Stimulated activated CD4-positive, alpha-beta T cell treated with anti-CD3 and anti-CD28 coated beads, TNF-alpha, amount 100 ng/mL, for 1 hour (primary cell): Measurements from ENCODE around the gene TMEM158.

Experiments used
- DNase-seq, 3 donors: peaks; one replicate each; pipeline ENCODE4 v3.0.0-alpha.2; 2020; ENCODE audit warnings: low read depth in 3 of 3, low spot score in 1 of 3

Gene TMEM158

DNA sequence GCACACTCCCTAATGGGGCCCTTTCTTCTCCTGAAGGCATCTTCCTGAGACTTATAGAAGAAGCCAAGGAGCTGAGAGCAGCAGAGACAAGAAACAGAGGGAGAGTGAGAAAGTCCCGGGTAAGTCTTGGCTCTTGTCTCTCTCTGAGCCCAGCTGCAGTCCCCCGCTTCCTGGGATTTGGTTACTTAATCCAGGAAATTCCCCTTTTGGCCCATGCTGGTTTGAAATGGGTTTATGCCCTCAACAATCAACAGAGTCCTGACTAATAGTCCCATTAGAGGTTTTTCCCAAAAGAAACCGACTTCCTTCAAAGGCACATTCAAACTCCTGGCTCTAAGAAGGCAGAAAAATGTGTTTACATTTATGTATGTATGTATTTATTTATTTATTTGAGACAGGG is 22.0 kb downstream of the TMEM158 start:
- no peak for DNase-seq

DNA sequence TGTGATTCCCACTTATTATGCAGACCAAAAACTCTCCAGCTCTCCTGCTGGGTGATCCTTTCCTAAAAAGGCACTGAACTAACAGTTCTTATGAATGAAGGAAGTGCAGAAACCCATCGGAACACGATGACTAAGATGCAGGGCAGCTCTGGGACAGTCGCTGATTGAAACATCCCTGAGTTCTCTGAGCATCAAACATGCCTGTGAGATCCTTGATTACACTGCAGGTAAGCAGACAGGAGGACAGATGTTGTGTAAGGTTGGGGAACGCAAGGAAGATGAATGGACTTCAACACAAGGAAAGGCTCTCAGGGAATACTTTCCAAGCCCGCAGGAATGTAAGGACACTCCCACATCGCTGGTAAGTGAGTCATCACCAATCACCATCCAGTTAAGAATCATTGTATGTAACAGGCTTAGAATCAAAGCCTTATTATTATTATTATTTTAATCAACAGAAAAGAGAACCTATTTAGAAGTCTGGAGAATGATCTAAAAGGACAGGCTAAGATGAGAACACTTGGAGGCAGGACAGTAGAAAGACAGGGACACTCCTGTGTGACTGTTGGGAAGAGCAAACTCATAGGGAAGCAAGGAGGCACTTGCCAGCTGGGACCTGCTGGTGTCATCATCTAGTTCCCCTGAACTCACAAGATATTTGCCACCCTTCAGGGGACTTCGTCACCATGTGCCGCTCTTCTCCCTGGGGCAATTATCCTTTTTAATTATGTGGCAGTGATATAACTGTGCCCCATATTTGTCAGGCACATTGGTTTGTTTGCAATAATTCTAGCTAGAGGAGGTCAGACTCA is 26.0 kb downstream of the TMEM158 start:
- DNase-seq, result no peak

DNA sequence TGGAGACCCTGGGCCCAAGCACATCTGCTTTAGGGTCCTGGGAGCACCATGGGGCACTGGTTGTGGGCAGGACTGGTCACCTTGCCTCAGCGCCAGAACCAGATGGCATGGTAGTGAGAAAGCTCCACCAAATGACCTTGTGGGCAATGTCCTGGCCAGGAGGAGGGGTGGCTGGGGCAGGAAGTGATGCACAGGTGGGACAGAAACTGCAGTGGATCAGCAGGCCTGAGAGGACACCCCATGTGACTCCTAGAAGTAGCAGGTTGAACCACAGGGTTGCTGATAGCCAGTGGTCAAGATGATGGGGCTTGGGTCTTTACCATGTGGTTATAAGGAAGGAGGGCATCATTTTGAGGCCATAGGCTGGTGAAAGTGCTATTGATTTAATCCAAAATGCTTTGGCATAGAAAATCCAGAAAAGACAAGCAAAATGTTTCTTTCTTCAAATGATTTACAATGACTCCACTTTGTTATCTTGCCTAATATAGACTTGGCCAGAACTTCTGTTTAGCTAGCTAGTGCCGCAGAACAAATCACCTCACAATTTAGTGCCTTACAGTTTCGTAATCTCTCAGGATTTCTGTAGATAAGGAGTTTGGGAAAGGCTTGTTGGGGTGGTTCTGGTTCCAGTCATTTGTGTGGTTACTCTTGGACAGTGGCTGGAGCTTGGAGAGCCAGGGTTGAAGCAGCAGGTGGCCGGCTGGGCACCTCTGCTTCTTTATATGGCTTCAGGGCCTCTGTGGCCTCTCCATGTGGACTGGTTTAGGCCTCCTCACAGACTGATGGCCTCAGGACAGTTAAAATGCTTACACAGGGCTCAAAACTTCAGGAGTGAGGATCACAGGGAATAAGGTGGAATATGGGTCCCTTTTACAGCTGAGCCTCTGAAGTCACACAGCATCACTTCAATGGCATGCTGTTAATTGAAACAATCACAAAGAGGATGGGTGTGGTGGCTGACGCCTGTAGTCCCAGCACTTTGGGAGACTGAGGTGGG is 27.5 kb downstream of the TMEM158 start:
- DNase-seq, result no peak

DNA sequence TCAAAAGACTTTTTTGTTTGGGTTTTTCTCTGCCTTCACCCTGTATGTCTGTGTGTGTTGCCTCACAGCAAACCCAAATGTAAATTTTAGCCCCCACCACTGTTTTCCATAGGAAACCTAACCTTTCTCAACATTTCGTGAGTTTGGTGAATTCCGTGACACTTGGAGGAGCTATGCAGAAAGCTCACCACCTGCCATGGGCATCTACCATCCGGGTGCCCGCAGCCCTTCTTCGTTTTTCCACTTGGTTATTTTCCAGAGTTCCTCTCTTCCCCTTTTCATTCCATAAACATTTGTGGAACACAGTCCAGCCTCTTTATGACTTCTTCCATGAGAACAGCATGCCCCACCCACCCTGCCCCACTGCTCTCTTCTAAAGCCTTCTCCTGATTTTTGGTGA is 31.3 kb downstream of the TMEM158 start:
- no peak for DNase-seq

DNA sequence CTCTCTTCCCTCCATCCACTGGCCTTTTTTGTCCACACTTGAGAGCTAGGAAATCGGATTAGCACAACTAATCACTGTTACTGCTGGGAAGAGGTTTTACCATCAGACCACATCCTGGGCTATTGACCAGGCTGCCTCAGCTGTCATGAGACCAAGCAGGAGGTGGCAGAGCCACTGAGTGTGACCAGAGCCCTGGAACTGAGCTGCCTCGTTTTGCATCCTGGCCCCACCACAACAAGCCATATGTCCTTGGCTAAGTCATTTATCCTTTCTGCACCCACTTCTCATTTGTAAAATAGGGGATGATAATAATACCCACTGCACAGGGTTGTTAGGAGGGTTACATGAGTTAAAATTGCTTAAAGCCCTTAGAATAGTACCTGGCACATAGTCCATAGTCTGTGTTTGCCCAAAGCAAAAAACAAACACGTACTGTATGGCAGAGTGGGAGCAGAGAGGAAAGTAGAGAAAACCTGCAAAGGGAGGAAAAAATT is 34.1 kb downstream of the TMEM158 start:
- DNase-seq, result no peak

DNA sequence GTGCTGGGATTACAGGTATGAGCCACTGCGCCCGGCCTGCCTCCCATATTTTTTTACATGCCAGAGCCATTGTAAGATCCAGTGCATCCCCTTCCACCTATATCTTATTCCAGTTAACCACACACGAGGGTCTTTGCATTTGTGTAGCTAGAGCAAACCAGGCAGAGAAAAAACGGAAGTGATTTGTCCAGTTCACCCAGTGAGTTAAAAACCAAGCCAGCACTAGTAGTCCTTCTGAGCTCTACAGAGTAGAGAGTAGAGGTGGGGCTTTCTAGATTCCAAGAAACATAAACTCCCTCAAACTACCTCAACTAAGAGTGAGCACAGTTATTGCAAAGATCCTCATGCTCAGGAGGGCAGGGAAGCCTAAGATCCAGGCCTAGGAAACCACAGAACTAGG is 34.7 kb downstream of the TMEM158 start:
- no peak for DNase-seq

DNA sequence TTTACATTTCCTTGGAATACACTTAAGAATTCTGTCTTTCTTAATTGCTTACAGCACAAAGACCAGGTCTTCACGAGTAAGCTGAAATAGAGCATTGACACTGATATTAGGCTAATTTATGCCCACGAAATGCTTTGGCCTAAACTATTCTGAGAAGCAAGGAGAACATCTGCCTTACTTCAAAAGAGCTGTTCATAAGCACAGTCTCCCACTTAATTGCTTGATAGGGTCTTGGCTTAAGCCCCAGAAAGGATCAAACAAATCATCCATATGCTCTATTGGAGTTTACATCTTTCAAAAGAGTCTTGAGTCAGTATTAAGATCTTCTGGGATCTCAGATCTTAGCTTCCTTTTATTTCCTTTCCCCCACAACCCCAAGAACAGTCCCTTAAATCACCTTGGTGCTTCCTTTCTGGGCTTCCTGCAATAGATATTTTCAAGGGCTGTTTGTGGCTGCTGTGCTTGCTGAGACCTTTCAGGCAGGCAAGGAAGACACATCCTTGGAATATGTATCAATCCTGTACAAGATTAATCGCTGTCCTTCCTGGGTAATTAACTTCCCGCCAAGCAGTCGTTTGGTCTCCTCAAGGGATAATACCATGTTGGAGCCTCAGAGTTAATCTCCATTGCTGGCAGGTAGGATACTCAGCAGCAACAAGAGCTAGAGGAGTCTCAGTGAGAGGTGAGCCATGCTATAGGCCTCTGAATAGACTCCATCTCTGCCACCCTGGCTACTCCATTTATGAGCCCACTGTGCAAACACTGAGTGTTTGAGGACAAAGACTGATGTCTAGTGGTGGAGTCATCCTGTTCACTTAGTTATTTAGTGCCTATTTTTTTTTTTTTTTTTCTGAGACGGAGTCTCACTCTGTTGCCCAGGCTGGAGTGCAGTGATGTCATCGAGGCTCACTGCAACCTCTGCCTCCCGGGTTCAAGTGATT is 37.1 kb downstream of the TMEM158 start:
- no peak for DNase-seq

DNA sequence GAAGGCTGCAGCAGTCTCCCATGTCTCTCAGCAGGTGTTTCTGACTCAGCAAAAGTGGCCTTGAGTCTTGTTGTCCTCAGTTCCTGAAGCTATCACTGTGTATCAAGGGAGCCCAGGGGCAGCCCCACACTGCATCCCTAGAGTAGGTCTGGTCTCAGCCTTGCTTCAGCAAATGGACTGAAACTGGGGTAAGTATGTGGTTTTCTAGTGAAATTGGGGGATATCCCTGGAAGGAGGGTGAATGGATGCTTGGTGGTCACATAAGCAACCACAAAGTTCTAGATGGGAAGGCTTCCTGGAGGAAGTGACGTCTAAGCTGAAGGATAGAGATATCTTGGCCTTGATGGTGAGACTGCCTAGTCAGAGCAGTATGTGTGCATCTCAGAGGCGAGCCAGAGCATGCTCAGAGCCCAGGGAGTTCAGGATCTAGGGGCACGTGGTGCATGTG is 38.4 kb downstream of the TMEM158 start:
- no peak for DNase-seq

DNA sequence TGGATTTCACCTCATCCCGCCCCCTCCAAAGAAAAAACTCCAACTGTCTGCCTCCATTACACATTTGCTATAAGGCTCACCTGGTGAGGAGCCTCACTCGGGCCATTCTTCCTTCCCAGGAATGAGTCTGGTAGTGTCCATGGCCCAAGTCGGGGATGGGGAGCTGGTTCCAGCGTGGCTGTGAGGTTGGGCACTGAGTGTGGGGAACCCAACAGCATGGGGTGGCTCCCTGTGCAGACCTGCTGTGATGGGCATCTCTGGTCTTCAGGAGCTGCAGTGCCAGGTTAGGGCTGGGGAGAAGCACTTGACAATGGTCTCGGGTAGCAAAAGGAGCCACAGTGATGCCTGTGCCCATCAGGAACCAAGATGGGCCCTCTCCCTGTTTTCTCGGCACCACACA is 39.2 kb downstream of the TMEM158 start:
- no peak for DNase-seq

DNA sequence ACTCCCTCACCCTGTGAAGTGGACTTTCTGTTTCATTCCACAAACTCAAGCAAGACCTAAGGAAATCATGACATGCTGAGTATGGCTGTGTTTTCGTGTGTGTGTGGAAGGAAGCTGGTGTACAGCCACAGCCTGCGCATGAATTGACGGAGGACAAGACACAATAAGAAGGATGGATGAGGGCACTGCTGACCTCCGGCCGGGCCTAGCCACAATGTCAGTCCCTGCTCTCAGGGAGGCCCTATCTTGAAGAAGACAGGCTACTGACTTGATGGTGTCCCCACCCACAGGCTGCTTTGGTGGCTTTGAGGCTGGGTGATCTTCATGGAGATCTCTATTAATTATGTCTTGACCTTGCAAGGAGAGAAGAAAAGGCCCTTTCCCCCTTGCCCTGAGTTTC is 40.6 kb downstream of the TMEM158 start:
- DNase-seq, result no peak

DNA sequence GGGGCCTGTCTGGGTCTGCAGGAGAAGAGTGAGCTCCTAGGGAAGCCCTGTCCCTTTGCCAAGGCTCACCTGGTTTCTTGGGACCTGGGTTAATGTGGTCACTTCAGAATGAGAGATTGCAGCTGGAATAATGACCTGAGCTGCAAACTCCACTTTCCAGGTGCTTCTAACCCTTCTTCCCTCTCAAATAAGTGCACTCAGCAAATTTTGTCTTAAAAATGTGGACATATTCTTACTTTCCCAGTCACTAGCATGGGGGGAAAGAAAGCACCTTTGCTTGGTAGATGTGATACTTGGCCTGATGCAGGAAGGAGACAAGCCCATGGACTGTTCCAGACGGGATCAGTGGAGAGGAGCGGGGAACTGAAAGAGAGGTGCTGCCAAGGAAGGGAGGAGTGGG is 41.0 kb downstream of the TMEM158 start:
- DNase-seq, result no peak

DNA sequence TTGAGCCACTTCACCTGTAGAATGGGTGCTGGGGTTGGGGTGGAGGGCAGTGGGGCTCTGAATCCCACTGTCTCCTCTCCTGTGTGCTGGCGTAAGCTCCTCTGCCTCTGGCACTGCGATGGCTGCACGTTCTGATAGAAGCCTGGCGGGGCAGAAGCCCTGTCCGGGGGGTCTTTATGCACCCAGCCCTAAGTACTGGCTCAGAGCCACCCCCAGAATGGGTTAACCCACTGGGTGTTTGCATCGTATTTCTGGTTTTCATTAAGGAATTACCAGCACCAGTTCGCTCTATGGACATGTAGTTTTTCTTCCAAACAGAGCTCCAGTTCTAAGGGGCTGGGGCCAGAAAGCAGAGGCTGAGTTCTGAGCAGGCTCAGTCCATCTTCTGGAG is 42.2 kb downstream of the TMEM158 start:
- no peak for DNase-seq

DNA sequence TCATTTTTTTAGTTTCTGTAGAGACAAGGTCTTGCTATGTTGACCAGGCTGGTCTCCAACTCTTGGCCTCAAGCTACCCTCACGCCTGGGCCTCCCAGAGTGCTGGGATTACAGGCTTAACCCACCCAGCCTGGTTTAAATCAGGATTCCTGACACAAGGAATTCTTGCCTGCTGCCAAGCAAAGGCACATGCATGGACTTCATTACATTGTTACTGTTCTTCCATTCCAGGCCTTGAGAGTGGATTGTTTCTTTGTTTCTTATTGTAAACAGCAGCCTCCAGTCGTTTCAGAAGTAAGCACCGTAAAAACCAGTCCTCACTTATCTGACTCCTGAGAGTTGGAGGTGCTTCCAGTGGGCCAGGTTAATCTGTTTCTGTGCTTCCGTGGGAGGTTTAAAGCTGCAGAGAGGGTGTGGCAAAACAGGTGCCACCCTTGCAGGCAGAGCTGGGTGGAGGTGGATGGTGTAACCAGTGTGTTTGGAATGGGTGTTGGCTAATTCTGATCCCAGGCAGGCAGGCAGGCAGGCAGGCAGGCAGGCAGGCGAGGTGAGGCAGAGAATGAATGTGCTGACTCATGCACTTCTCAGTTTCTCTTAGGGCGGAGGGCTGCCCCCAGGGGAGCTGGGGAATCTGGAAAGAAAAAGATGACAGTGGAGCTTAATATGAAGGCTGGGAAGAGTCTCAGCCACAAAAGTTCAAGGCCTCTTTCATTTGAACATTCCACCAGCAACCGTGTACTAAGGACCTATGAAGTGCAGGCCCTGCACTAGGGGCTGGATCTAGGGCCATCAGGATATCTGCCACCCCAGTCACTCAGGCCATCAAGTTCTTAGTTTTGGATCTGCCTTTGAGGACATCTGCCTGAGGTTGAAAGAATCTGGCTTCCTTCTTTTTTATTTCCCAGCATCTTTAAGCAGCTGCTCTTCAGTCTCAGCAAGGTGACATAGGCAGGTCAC is 42.9 kb downstream of the TMEM158 start:
- DNase-seq, result no peak

DNA sequence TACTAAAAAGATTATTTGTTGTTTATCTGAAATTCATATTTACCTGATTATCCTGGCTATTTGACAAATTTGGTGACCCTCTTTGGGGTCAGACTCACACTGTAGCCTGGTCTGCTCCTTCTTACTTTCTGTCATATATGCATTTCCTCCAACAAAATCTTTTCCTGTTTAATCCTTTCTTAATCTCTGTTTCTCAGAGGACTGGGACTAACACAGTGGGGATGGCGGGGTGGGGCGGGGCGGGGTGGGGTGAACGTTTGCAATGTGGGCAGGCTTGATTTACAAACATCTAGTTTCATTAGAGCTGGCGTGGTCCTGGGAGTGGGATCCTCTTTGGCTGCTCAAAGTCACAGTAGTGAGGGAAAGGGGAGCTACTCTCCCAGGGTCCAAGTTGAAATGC is 44.6 kb downstream of the TMEM158 start:
- no peak for DNase-seq

DNA sequence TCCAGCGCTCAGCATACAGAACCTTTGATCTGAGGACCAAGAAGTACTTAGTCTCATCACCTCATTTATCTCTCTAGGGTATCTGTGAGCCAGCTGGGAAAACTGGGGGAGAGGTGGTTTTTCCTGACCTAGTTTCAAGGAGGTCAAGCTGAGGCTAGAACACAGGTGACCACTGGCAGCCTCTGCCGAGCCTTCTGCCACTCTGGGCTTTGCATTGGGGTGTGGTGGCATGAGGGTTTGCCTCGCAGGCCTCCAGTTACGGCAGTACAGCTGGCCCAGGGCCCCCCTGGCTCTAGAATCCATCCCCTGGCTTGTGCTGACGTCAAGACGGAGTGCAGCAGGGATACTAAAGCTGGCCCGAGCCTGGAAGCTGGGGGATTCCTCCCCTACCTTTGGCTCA is 45.2 kb downstream of the TMEM158 start:
- DNase-seq, result no peak

DNA sequence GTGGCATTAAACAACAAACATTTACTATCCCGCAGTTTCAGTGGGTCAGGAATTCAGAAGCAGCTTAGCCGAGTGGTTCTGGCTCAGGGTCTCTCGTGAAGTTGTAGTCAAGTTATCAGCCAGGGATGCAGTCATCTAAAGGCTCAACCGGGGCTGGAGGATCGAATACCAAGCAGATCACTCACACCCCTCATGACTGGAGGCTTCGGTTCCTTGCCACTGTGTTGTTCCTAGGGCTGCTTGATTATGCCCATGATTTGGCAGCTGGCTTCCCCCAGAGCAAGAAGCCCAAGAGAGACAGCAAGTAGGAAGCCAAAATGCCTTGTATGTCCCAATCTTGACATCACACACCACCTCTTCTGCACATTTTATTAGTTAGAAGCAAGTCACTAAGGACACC is 46.0 kb downstream of the TMEM158 start:
- DNase-seq, result no peak

DNA sequence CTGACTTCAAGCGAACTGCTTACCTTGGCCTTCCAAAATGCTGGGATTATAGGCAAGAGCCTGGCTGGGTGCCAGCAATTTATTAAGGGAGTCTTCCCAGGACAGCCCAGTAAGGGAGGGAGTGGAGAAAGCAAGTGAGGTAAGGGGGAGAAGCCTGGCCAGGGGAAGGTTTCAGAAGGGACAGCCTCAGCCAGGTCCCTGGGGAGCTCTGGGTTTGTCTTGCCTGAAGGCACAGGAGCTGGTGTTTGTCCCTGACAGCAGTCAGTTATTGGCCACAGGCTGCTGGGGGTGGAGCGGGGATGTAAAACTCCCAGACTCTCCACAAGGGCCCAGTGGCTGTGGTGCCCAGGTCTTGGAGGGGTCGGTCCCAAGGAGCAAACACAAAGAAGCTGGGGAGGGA is 46.9 kb downstream of the TMEM158 start:
- DNase-seq, result no peak

DNA sequence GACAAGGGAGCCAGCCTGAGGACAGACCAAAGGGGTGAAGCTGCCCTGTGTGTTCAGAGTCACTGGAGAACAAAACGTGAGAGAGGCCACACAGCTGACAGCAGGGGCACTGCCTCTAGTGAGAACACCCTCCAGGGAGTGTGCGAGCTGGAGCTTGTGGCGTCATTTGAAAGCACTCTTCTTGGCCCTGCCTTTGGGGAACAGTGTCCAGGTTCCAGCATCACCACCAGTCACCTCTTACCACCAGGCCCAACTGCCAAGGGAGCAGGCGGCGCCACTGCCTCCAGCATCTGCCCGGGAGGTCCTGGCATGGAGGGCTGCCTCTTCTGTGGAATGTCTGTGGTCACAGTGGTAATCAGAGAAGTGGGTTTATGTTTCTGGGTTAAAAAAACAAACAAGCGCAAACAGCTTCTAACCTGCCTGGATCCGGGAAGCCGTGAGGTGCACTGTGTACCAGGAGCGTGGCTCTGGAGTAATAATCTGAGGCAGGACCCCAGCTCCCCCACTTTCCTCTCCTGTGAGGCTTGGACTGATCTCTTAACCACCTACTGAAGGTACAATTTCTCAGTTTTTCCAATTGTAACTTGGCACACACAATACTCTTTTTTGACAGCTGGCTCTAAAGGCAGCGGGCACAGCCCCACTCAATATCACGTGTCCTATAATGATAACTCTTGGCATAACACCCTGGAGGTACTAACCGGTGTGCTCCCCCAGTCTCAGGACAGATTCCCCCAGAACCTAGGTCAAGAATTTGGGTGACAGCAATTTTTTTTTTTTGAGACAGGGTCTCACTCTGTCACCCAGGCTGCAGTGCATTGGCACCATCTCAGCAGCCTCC is 47.7 kb downstream of the TMEM158 start:
- DNase-seq, result no peak

DNA sequence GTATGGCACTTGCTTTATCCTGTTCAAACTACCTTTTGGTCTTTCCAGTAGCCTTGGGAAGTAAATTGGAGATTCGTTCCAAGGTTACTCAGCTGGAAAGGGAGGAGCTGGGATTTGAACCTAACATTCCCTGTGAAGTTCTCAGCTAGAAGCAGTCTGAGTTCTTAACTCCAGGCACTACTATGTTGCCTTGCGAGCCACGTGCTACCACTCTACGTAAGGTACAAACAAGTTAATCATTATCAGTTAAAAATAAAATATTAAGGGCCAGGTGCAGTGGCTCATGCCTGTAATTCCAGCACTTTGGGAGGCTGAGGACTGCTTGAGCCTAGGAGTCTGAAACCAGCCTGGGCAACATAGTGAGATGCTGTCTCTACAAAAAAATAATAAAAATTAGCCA is 49.2 kb downstream of the TMEM158 start:
- DNase-seq, result no peak
